B cell (primary cell): ENCODE results near the gene UACA. TPM values are rescaled to one million over a fixed set of nuclear protein-coding genes. Genes with fewer than 3 reads are reported as not detected.

Source experiments
- ATAC-seq: fragments of 200-7000 bp; cut with Tn5 transposase; one replicate; pipeline ENCODE4 v1.10.0; 2021; ENCODE audit warnings: low read depth, mild to moderate bottlenecking, moderate number of reproducible peaks, moderate library complexity
- CTCF ChIA-PET: fragments of 350-600 bp; sonication (Branson Sonifier 250); formaldehyde crosslinking; loops from one replicate; lab custom pipeline; 2021; ENCODE audit warnings: antibody characterized with exemption, inconsistent platforms; lab: Charles Lee
- POLR2A ChIA-PET: fragments of 350-600 bp; sonication (Branson Sonifier 250); formaldehyde crosslinking; loops from one replicate; lab custom pipeline; 2021; ENCODE audit warnings: antibody characterized with exemption; lab: Charles Lee
- DNase-seq: peaks from one replicate; pipeline ENCODE4 v3.0.0; 2013
- H2AFZ ChIP-seq: 2 replicates; pipeline ENCODE4 v1.6.1; 2012; ENCODE audit warnings: mild to moderate bottlenecking, low read depth, low read length; ENCODE audit not compliant: insufficient read depth, poor library complexity, severe bottlenecking
- H3K27ac ChIP-seq, 2 donors: 1 replicate in 1 of 2; 2 replicates in 1 of 2; pipeline ENCODE4 v1.5.1; 2012 to 2013; ENCODE audit warnings: low read length in 2 of 2, mild to moderate bottlenecking in 2 of 2, moderate library complexity in 1 of 2
- H3K27me3 ChIP-seq, 4 experiments: fragments of 200-600 bp in 1 of 4; sonication (generic) in 1 of 4; replicated peaks in 1 of 4; 1 replicate in 2 of 4; 2 replicates in 2 of 4; pipeline versions ENCODE4 v1.6.1 to v1.7.0; 2013 to 2016; ENCODE audit warnings: low read length in 3 of 4, mild to moderate bottlenecking in 2 of 4, mixed read lengths in 1 of 4, moderate library complexity in 1 of 4; ENCODE audit not compliant: insufficient read depth in 4 of 4, control insufficient read depth in 3 of 4; ENCODE audit errors: control extremely low read depth in 1 of 4
- H3K36me3 ChIP-seq, 2 experiments: replicated peaks in 1 of 2; 1 replicate in 1 of 2; 2 replicates in 1 of 2; pipeline versions ENCODE4 v1.6.1 to v1.7.1; 2013; ENCODE audit warnings: low read length in 1 of 2; ENCODE audit not compliant: insufficient read depth in 2 of 2, control insufficient read depth in 1 of 2; ENCODE audit errors: control extremely low read depth in 1 of 2, extremely low read depth in 1 of 2
- H3K4me1 ChIP-seq, 2 donors: fragments of 200-600 bp in 1 of 2; sonication (generic) in 1 of 2; 1 replicate in 1 of 2; 2 replicates in 1 of 2; pipeline versions ENCODE4 v1.5.1 to v1.6.1; 2013 to 2017; ENCODE audit warnings: low read length in 2 of 2; ENCODE audit not compliant: control insufficient read depth in 2 of 2, insufficient read depth in 2 of 2
- H3K4me2 ChIP-seq: replicated peaks from 2 replicates; pipeline ENCODE3; 2012; ENCODE audit warnings: mild to moderate bottlenecking, low read depth, low read length; ENCODE audit not compliant: poor library complexity, severe bottlenecking
- H3K4me3 ChIP-seq, 5 experiments: fragments of 200-600 bp in 1 of 5; sonication (generic) in 1 of 5; 1 replicate in 3 of 5; 2 replicates in 2 of 5; pipeline versions ENCODE4 v1.5.1 to v1.7.0; 2011 to 2016; ENCODE audit warnings: low read length in 4 of 5, mild to moderate bottlenecking in 4 of 5, low read depth in 2 of 5, control low read depth in 1 of 5, moderate library complexity in 1 of 5; ENCODE audit not compliant: insufficient read depth in 1 of 5; ENCODE audit errors: control extremely low read depth in 1 of 5, extremely low read depth in 1 of 5
- H3K79me2 ChIP-seq: fragments of 200-600 bp; sonication (generic); one replicate; pipeline ENCODE4 v1.6.0; 2016; ENCODE audit warnings: low read length; ENCODE audit not compliant: control insufficient read depth, insufficient read depth
- H3K9ac ChIP-seq: fragments of 200-600 bp; sonication (generic); 2 replicates; pipeline ENCODE4 v1.6.1; 2017; ENCODE audit warnings: mild to moderate bottlenecking, low read length, moderate library complexity
- H3K9me3 ChIP-seq, 3 donors: one replicate each; pipeline versions ENCODE4 v1.6.1 to v1.7.1; 2013; ENCODE audit warnings: low read length in 2 of 3; ENCODE audit not compliant: control insufficient read depth in 2 of 3, insufficient read depth in 1 of 3; ENCODE audit errors: control extremely low read depth in 1 of 3
- H4K20me1 ChIP-seq: 2 replicates; pipeline ENCODE4 v1.6.0; 2012; ENCODE audit warnings: mild to moderate bottlenecking, low read length; ENCODE audit not compliant: insufficient read depth, control insufficient read depth, poor library complexity, severe bottlenecking
- H3K27ac Mint-ChIP-seq: one replicate; pipeline ENCODE4 v1.8.0; 2021; ENCODE audit warnings: mixed read lengths
- H3K27me3 Mint-ChIP-seq: one replicate; pipeline ENCODE4 v1.8.0; 2021; ENCODE audit warnings: mixed read lengths
- H3K4me1 Mint-ChIP-seq: one replicate; pipeline ENCODE4 v1.8.0; 2021; ENCODE audit warnings: mixed read lengths
- H3K4me3 Mint-ChIP-seq: one replicate; pipeline ENCODE4 v1.8.0; 2021; ENCODE audit warnings: mixed read lengths
- H3K9me3 Mint-ChIP-seq: one replicate; pipeline ENCODE4 v1.8.0; 2022; ENCODE audit warnings: mixed read lengths; ENCODE audit not compliant: insufficient read depth
- EZH2 ChIP-seq: IDR thresholded peaks from 2 replicates; pipeline ENCODE4 v1.6.1; 2012; ENCODE audit warnings: borderline replicate concordance, low read depth, mild to moderate bottlenecking, moderate library complexity, low read length; ENCODE audit not compliant: insufficient read depth, poor library complexity, severe bottlenecking
- WGBS: methylation state at CpG from one replicate; pipeline ENCODE4 v1.1.5; 2013; ENCODE audit warnings: missing lambda C conversion rate; ENCODE audit not compliant: insufficient coverage; 5-methylcytosine and 5-hydroxymethylcytosine counted together
- intact Hi-C: fragments of 100-400 bp; cut with micrococcal nuclease; formaldehyde crosslinking; loops from one replicate; pipeline ENCODE4 v1.10.0; 2022
- polyA plus RNA-seq: library from polyadenylated mRNA; depleted of rRNA; stranded (reverse); fragments of >200 nt; gene quantifications from 2 replicates; pipeline ENCODE4 v1.2.3, GENCODE V29; 2012
- total RNA-seq, 2 donors: library from RNA; stranded (reverse); fragments of 120-200 nt in 1 of 2; gene quantifications; 1 replicate in 1 of 2; 2 replicates in 1 of 2; pipeline versions ENCODE4 v1.2.3 to v1.2.4, GENCODE V29; 2013 to 2022
- TF ChIP-seq, protein P1 (sequence below): fragments of 200-600 bp; IDR thresholded peaks from one replicate; pipeline ENCODE4 v1.8.0; 2022; ENCODE audit warnings: antibody characterized with exemption, mild to moderate bottlenecking

UACA gene
- total and polyA plus RNA-seq, 2 donors (not counting 1 experiment from before 2014, with no cell fraction given), result 2.7 to 3.3 TPM

DNA sequence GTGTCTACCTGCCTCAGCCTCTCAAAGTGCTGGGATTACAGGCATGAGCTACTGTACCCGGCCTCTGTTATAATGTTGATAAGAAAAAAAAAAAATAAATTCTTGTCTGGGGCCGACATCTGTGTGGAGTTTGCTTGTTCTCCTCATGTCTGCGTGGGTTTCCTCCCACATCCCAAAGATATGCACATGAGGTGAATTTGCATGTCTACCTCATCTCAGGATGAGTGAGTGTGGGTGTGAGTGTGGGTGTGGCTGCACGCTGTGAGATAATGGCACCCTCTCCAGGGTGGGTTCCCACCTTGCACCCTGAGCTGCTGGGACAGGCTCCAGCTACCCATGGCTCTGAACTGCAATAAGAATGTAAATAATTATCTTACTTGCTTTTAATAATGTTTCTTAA is 25.9 kb upstream of the UACA start:
- Histone ChIP-seq H3K36me3 (no peaks in the 10 kb centered on the region), H3K9ac (no peak overlapping the region), H2AFZ (no peak overlapping the region), H4K20me1 (no peaks in the 10 kb centered on the region), H3K27ac (no peak overlapping the region), H3K4me1 (no peaks in the 10 kb centered on the region), H3K9me3 (no peaks in the 10 kb centered on the region), H3K27me3 (peaks cover 0 to 8% (median 0%) of the 10 kb centered on the region in 4 experiments), H3K4me2 (no peak overlapping the region), H3K79me2 (no peaks in the 10 kb centered on the region), H3K4me3 (no peak overlapping the region)
- TF ChIP-seq, protein P1, sequence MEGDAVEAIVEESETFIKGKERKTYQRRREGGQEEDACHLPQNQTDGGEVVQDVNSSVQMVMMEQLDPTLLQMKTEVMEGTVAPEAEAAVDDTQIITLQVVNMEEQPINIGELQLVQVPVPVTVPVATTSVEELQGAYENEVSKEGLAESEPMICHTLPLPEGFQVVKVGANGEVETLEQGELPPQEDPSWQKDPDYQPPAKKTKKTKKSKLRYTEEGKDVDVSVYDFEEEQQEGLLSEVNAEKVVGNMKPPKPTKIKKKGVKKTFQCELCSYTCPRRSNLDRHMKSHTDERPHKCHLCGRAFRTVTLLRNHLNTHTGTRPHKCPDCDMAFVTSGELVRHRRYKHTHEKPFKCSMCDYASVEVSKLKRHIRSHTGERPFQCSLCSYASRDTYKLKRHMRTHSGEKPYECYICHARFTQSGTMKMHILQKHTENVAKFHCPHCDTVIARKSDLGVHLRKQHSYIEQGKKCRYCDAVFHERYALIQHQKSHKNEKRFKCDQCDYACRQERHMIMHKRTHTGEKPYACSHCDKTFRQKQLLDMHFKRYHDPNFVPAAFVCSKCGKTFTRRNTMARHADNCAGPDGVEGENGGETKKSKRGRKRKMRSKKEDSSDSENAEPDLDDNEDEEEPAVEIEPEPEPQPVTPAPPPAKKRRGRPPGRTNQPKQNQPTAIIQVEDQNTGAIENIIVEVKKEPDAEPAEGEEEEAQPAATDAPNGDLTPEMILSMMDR, result no peak
- TF ChIP-seq EZH2, result no peak
- POLR2A ChIA-PET, result no interaction called here
- CTCF ChIA-PET, result no interaction called here
- H3K27me3 Mint-ChIP-seq, result peaks cover 14% of the 10 kb centered on the region
- no peak overlapping the region for H3K4me3 Mint-ChIP-seq
- DNase-seq, result no peak
- intact Hi-C loops, result no loop called here
- no CpG with 5 or more reads among the region's 4 CpGs for WGBS
- H3K9me3 Mint-ChIP-seq, result no peaks in the 10 kb centered on the region
- H3K27ac Mint-ChIP-seq, result no peak overlapping the region
- no peak for ATAC-seq
- H3K4me1 Mint-ChIP-seq, result no peaks in the 10 kb centered on the region

DNA sequence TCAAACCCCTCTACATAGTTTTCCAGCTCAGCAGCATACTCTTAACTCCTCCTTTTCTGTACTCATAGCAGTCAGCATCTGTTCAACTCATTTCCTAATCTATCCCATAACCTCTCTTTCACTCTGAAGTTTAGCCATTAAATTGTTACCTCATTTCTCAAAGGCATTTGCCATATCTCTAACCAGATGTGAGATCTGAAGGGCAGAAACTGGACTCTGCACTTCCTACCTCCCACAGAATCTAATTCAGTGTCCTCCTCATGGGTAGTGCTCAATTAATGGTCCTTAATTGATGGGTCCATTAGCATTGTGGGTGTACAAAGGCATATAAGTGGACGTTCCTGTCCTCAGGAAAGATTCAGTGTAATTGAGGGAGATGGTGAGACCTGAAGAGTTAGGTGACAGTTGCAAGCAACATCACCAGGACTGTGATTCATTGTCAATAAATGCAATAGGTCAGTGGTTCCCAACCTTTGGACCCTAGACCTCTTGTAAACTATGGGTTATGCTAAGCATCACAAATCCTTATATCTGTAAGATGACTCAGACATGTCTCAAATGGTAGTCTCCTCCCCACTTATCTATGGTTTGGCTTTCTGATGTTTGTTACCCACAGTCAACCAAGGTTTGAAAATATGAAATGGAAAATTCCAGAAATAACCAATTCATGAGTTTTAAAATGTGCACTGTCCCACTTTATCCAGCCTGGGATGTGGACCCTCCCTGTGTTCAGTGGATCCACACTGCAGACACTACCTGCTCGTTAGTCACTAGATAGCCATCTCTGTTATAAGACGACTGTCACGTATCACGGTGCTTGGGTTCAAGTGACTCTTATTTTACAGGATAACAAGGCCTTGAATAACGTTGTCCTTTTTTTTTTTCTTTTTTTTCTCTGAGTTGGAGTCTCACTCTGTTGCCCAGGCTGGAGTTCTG is 25.0 kb upstream of the UACA start:
- Mint-ChIP-seq H3K27me3 (peaks cover 12% of the 10 kb centered on the region), H3K4me3 (no peak overlapping the region), H3K27ac (no peak overlapping the region), H3K4me1 (no peaks in the 10 kb centered on the region), H3K9me3 (no peaks in the 10 kb centered on the region)
- TF ChIP-seq EZH2, result no peak
- TF ChIP-seq, protein P1, result no peak
- DNase-seq, result no peak
- ChIA-PET CTCF (no interaction called here), POLR2A (no interaction called here)
- Histone ChIP-seq H3K27me3 (peaks cover 0 to 8% (median 0%) of the 10 kb centered on the region in 4 experiments), H3K27ac (no peak overlapping the region), H3K9ac (no peak overlapping the region), H3K4me1 (no peaks in the 10 kb centered on the region), H3K4me3 (no peak overlapping the region), H3K4me2 (no peak overlapping the region), H3K79me2 (no peaks in the 10 kb centered on the region), H2AFZ (no peak overlapping the region), H3K36me3 (no peaks in the 10 kb centered on the region), H4K20me1 (no peaks in the 10 kb centered on the region), H3K9me3 (no peaks in the 10 kb centered on the region)
- 84% methylated on average over 6 of the region's 6 CpGs for WGBS
- no peak for ATAC-seq
- intact Hi-C loops, result no loop called here
